Right lobe of liver (tissue), 6 donors: ENCODE results near the gene CYB5B. TPM values are rescaled to one million over a fixed set of nuclear protein-coding genes. Genes with fewer than 3 reads are reported as not detected.

Source experiments
- ATAC-seq, 4 donors: fragments of 200-7000 bp; cut with Tn5 transposase; one replicate each; pipeline ENCODE4 v1.9.1; 2020; ENCODE audit warnings: mild to moderate bottlenecking in 4 of 4, moderate library complexity in 4 of 4
- DNase-seq, 3 donors: peaks; one replicate each; pipeline ENCODE4 v3.0.0-alpha.2; 2020
- H3K27ac ChIP-seq, 3 donors: fragments of 200-600 bp; one replicate each; pipeline ENCODE4 v1.8.0; 2022
- H3K27me3 ChIP-seq, 2 donors: fragments of 200-600 bp; one replicate each; pipeline ENCODE4 v1.8.0; 2022
- H3K36me3 ChIP-seq, 4 donors: fragments of 200-600 bp; sonication (generic) in 1 of 4; one replicate each; pipeline versions ENCODE4 v1.5.1 to v1.8.0; 2017 to 2022; ENCODE audit warnings: control low read depth in 1 of 4
- H3K4me1 ChIP-seq, 4 donors: fragments of 200-600 bp; sonication (generic) in 1 of 4; one replicate each; pipeline versions ENCODE4 v1.5.1 to v1.8.0; 2017 to 2022; ENCODE audit warnings: control low read depth in 1 of 4
- H3K4me3 ChIP-seq, 3 donors: fragments of 200-600 bp; one replicate each; pipeline ENCODE4 v1.8.0; 2022
- H3K9me3 ChIP-seq, 4 donors: fragments of 200-600 bp; sonication (generic) in 1 of 4; one replicate each; pipeline versions ENCODE4 v1.5.1 to v1.8.0; 2017 to 2022; ENCODE audit warnings: control low read depth in 1 of 4
- POLR2A ChIP-seq: fragments of 450-650 bp; IDR thresholded peaks from one replicate; pipeline ENCODE4 v1.6.1; 2017; ENCODE audit warnings: antibody characterized with exemption, mild to moderate bottlenecking
- WGBS: methylation state at CpG from one replicate; pipeline ENCODE4 v1.1.6; 2018; ENCODE audit warnings: low coverage, low lambda C conversion rate; ENCODE audit not compliant: insufficient coverage; ENCODE audit errors: missing lambda C conversion rate; 5-methylcytosine and 5-hydroxymethylcytosine counted together
- intact Hi-C, 2 donors: fragments of 100-400 bp; cut with DNase I; formaldehyde crosslinking; loops; one replicate each; pipeline versions ENCODE4 v1.11.2 to v1.14.1; 2022
- total RNA-seq, 6 experiments: library from RNA; depleted of rRNA in 2 of 6; stranded (reverse); fragments of >200 nt in 2 of 6; fragmentation: NEBNext Ultra II Directional in 3 of 6; extraction: Animal tissue kit (Norgen Biotek cat#: 25700) in 3 of 6; gene quantifications; one replicate each; pipeline versions ENCODE4 v1.1.0 to v1.2.4, GENCODE V29; 2016 to 2023
- TF ChIP-seq, protein P1 (sequence below), 4 donors: fragments of 200-600 bp in 3 of 4; fragments of 450-650 bp in 1 of 4; IDR thresholded peaks; one replicate each; pipeline versions ENCODE4 v1.5.1 to v1.8.0; 2016 to 2022; ENCODE audit warnings: antibody characterized with exemption in 4 of 4, mild to moderate bottlenecking in 2 of 4
- donor health status: DM: no; HTN: yes; CAD: no.
- donor health status: DM: no; HTN: no; CAD: no.
- donor health status: DM: no; HTN: no; CAD: no.
- donor health status: DM: no; HTN: yes; CAD: no.
- donor health status: DM: no; HTN: yes; CAD: no.

CYB5B gene
- total RNA-seq, 6 experiments from 2014 or later = 19.1 to 42.1 (median 30.5) TPM

DNA sequence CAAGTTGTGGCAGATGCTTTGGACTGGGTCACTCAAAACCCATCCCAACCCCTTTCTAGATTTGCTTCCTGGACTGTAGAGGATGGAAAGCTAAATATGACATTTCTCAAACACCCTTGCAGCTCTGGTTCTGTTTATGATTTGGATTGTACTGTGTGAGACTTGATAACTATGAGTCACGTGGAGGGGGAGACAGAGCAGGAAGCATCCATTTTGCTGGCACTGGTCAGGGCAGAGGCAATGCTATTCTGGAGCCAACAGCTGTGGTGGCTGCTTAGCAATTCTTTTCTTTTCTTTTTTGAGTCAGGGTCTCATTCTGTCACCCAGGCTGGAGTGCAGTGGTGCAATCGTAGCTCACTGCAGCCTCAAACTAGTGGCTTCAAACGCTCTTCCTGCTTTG lies 25.1 kb upstream of the CYB5B start:
- WGBS = 62% methylated on average over 2 of the region's 3 CpGs
- no peak overlapping the region for H3K4me3 ChIP-seq
- H3K9me3 ChIP-seq = no peaks in the 10 kb centered on the region
- H3K4me1 ChIP-seq = peaks cover 0 to 31% (median 8%) of the 10 kb centered on the region in 4 donors
- DNase-seq = no peak
- TF ChIP-seq POLR2A = no peak
- no peaks in the 10 kb centered on the region for H3K36me3 ChIP-seq
- no peak for ATAC-seq
- intact Hi-C loops = loop anchor here in 1 of 2 donors (10.0 kb wide), 1 partner anchor 355 kb away; the partner anchor contains the start of gene NOB1
- H3K27ac ChIP-seq = no peak overlapping the region
- H3K27me3 ChIP-seq = no peaks in the 10 kb centered on the region

DNA sequence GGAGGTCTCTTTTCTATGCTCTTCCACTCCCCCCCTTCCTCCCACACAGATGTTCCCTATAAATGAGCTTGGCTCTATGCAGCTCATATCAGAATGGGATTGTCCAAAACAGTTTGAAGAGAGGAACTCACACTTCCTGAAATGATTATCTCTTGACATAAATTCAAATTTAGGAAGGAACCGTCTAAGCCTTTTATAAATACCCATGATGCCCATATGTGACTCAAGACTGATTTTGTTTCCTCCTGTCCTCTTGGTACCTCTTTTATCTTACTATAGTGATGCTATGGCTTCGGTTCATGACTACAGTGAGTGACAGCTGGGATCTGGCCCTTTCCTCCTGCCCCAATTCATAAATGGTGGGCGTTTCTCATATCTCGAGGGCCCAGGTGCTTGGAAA lies 22.0 kb upstream of the CYB5B start:
- TF ChIP-seq POLR2A = no peak
- TF ChIP-seq, protein P1, sequence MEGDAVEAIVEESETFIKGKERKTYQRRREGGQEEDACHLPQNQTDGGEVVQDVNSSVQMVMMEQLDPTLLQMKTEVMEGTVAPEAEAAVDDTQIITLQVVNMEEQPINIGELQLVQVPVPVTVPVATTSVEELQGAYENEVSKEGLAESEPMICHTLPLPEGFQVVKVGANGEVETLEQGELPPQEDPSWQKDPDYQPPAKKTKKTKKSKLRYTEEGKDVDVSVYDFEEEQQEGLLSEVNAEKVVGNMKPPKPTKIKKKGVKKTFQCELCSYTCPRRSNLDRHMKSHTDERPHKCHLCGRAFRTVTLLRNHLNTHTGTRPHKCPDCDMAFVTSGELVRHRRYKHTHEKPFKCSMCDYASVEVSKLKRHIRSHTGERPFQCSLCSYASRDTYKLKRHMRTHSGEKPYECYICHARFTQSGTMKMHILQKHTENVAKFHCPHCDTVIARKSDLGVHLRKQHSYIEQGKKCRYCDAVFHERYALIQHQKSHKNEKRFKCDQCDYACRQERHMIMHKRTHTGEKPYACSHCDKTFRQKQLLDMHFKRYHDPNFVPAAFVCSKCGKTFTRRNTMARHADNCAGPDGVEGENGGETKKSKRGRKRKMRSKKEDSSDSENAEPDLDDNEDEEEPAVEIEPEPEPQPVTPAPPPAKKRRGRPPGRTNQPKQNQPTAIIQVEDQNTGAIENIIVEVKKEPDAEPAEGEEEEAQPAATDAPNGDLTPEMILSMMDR (IDR thresholded peaks at IDR 0.05) = no peak
- no peak overlapping the region for H3K4me3 ChIP-seq
- no peak for DNase-seq
- H3K9me3 ChIP-seq = no peaks in the 10 kb centered on the region
- no peak for ATAC-seq
- WGBS = 54% methylated on average over 4 of the region's 4 CpGs
- peaks cover 0 to 18% (median 5%) of the 10 kb centered on the region in 4 donors for H3K4me1 ChIP-seq
- no peaks in the 10 kb centered on the region for H3K36me3 ChIP-seq
- no peaks in the 10 kb centered on the region for H3K27me3 ChIP-seq
- H3K27ac ChIP-seq = no peak overlapping the region
- intact Hi-C loops = no loop called here

DNA sequence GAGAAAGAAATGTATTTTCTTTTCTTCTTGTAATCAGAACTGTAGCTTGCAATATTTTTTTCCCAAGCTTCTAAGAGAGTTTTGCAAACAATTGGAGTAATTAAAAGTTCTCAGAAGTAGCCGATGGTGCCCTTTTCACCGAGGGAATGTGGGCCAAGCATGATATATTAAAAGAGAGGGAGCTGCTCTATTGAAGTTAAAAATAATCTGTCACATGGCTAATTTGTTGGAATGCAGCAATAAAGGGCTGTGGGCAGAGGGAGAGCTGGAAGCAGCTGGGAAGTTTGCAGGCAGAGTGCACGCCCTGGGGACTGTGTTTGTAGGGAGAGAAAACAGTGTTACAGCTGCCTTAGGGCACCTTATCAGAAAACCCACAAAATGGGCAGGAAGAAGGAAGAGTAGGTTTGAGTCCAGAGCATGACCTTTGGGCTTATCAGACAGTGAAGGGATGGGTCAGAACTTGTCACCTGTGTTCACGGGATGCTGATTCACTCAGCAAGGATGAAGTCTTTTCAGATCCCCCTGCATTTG lies 20.1 kb upstream of the CYB5B start:
- H3K27ac ChIP-seq = no peak overlapping the region
- intact Hi-C loops = no loop called here
- H3K9me3 ChIP-seq = no peaks in the 10 kb centered on the region
- 13% methylated on average over 4 of the region's 4 CpGs for WGBS
- TF ChIP-seq, protein P1 (IDR thresholded peaks at IDR 0.05) = no peak
- no peak for TF ChIP-seq POLR2A
- H3K36me3 ChIP-seq = no peaks in the 10 kb centered on the region
- no peaks in the 10 kb centered on the region for H3K27me3 ChIP-seq
- peaks cover 0 to 11% (median 1%) of the 10 kb centered on the region in 4 donors for H3K4me1 ChIP-seq
- ATAC-seq (peak; percentile 58 to 85 (median 62)), DNase-seq (no peak)
- no peak overlapping the region for H3K4me3 ChIP-seq

DNA sequence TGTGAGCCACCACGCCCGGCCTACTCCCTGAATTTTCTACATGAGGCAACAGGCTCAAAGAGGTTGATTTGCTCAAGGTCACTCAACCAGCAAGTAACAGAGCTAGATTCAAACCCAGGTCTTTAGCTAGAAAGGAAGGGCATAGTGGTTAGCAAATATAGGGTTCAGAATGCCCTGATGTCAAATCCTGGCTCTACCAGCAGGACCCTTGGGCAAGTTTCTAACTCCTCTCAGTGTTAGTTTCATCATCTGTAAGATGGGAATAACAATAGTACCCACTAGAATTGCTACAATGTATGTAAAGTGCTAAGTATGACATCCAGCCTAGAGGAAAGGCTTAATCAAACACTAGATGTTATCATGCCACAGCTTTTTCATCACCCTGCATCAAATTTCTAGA lies 19.1 kb upstream of the CYB5B start:
- no peak overlapping the region for H3K4me3 ChIP-seq
- WGBS = 100% methylated on average over 1 of the region's 2 CpGs
- DNase-seq = no peak
- no peak overlapping the region for H3K27ac ChIP-seq
- no peaks in the 10 kb centered on the region for H3K9me3 ChIP-seq
- no peaks in the 10 kb centered on the region for H3K27me3 ChIP-seq
- intact Hi-C loops = no loop called here
- peaks cover 0 to 11% (median 1%) of the 10 kb centered on the region in 4 donors for H3K4me1 ChIP-seq
- TF ChIP-seq POLR2A = no peak
- TF ChIP-seq, protein P1 (IDR thresholded peaks at IDR 0.05) = no peak
- no peak for ATAC-seq
- no peaks in the 10 kb centered on the region for H3K36me3 ChIP-seq

DNA sequence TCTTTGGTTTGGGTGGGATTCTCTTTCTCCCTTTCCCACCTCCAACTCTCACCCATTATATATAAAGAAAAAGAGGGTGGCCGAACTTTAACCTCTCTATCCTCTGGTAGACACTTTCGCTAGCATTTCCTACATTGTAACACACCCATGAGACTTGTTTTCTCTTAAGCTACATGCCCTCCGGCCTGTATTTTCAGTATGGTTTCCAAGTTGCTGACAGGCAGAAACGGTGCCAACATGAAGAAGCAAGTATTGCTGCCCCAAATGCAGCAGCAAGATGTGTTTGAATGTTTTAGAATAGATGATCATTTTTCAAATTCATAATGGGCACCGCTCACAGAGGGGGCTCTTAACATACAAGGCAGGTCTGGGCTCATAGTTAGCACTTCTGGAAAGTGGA lies 18.7 kb upstream of the CYB5B start:
- H3K36me3 ChIP-seq = no peaks in the 10 kb centered on the region
- DNase-seq (no peak), ATAC-seq (no peak)
- intact Hi-C loops = no loop called here
- no peak overlapping the region for H3K4me3 ChIP-seq
- TF ChIP-seq POLR2A = no peak
- TF ChIP-seq, protein P1 (IDR thresholded peaks at IDR 0.05) = no peak
- H3K4me1 ChIP-seq = peaks cover 0 to 11% (median 1%) of the 10 kb centered on the region in 4 donors
- H3K27ac ChIP-seq = no peak overlapping the region
- H3K9me3 ChIP-seq = no peaks in the 10 kb centered on the region
- no peaks in the 10 kb centered on the region for H3K27me3 ChIP-seq
- 82% methylated on average over 5 of the region's 5 CpGs for WGBS
